H1 (cell line): ENCODE measurements around the gene ARID1B. TPM values are rescaled to one million over a fixed set of nuclear protein-coding genes. Genes with fewer than 3 reads are reported as not detected.

ENCODE experiments used
- CTCF ChIA-PET: fragments of 300-600 bp; sonication (Branson Sonifier 250); formaldehyde crosslinking; loops from one replicate; lab custom pipeline; 2021; ENCODE audit not compliant: partially characterized antibody; lab: Charles Lee
- POLR2A ChIA-PET: fragments of 300-600 bp; sonication (Branson Sonifier 250); formaldehyde crosslinking; loops from one replicate; lab custom pipeline; 2021; ENCODE audit warnings: inconsistent platforms; ENCODE audit not compliant: partially characterized antibody; lab: Charles Lee
- DNase-seq, 2 experiments: peaks; one replicate each; pipeline versions ENCODE4 v3.0.0 to v3.0.0-alpha.2; 2010 to 2022; ENCODE audit warnings: low spot score in 2 of 2, low read depth in 1 of 2, mixed read lengths in 1 of 2
- FAIRE-seq: peaks from 2 replicates; lab custom pipeline; 2011; peaks lifted over from hg19 to GRCh38; lab: Jason Lieb, UNC
- H2AFZ ChIP-seq: 2 replicates; pipeline ENCODE4 v1.8.1; 2012; ENCODE audit warnings: low read length, inconsistent platforms
- H2AK5ac ChIP-seq: 2 replicates; pipeline ENCODE4 v1.6.1; 2013; ENCODE audit warnings: low read depth, low read length
- H2BK120ac ChIP-seq: replicated peaks from 2 replicates; pipeline ENCODE3; 2013; ENCODE audit warnings: low read depth, low read length, inconsistent platforms
- H2BK12ac ChIP-seq: 2 replicates; pipeline ENCODE4 v1.6.1; 2013; ENCODE audit warnings: low read depth, low read length
- H2BK15ac ChIP-seq: 2 replicates; pipeline ENCODE4 v1.6.1; 2013; ENCODE audit warnings: low read length
- H2BK20ac ChIP-seq: 2 replicates; pipeline ENCODE4 v1.6.1; 2013; ENCODE audit warnings: low read length
- H2BK5ac ChIP-seq: 2 replicates; pipeline ENCODE4 v1.6.1; 2013; ENCODE audit warnings: low read depth, low read length
- H3K14ac ChIP-seq: 2 replicates; pipeline ENCODE4 v1.6.1; 2013; ENCODE audit warnings: inconsistent platforms; ENCODE audit not compliant: insufficient read length
- H3K18ac ChIP-seq: 2 replicates; pipeline ENCODE4 v1.6.1; 2013; ENCODE audit warnings: low read length; ENCODE audit errors: extremely low read depth
- H3K23ac ChIP-seq: 2 replicates; pipeline ENCODE4 v1.6.1; 2013; ENCODE audit warnings: inconsistent platforms; ENCODE audit not compliant: insufficient read length
- H3K23me2 ChIP-seq: 2 replicates; pipeline ENCODE4 v1.6.1; 2013; ENCODE audit warnings: low read depth, low read length
- H3K27ac ChIP-seq: 2 replicates; pipeline ENCODE4 v1.6.1; 2011; ENCODE audit warnings: low read depth, low read length, inconsistent platforms
- H3K27me3 ChIP-seq, 4 experiments: replicated peaks in 1 of 4; 1 replicate in 1 of 4; 2 replicates in 3 of 4; pipeline versions ENCODE4 v1.6.1 to v1.8.1; 2011 to 2013; ENCODE audit warnings: low read length in 3 of 4, mild to moderate bottlenecking in 3 of 4, inconsistent platforms in 2 of 4, mixed read lengths in 2 of 4, moderate library complexity in 1 of 4; ENCODE audit not compliant: control insufficient read depth in 3 of 4, insufficient read depth in 3 of 4; ENCODE audit errors: extremely low read depth in 1 of 4
- H3K36me3 ChIP-seq, 4 experiments: 2 replicates each; pipeline versions ENCODE4 v1.6.1 to v1.8.1; 2011 to 2013; ENCODE audit warnings: mild to moderate bottlenecking in 4 of 4, low read length in 3 of 4, moderate library complexity in 2 of 4, control low read depth in 1 of 4, inconsistent platforms in 1 of 4; ENCODE audit not compliant: insufficient read depth in 4 of 4, control insufficient read depth in 2 of 4
- H3K4ac ChIP-seq: replicated peaks from 2 replicates; pipeline ENCODE3; 2013; ENCODE audit warnings: low read length, low read depth, mixed read lengths, inconsistent platforms; ENCODE audit not compliant: insufficient read length
- H3K4me1 ChIP-seq, 4 experiments: replicated peaks in 1 of 4; 1 replicate in 1 of 4; 2 replicates in 3 of 4; pipeline versions ENCODE4 v1.6.1 to v1.8.1; 2011 to 2013; ENCODE audit warnings: low read length in 3 of 4, inconsistent platforms in 2 of 4, mixed read lengths in 1 of 4; ENCODE audit not compliant: insufficient read depth in 4 of 4, control insufficient read depth in 3 of 4
- H3K4me2 ChIP-seq, 2 experiments: 2 replicates each; pipeline versions ENCODE4 v1.6.1 to v1.8.1; 2011 to 2013; ENCODE audit warnings: low read depth in 2 of 2, low read length in 2 of 2, control low read depth in 1 of 2, inconsistent platforms in 1 of 2, mild to moderate bottlenecking in 1 of 2; ENCODE audit not compliant: insufficient read depth in 1 of 2
- H3K4me3 ChIP-seq, 4 experiments: fragments of 200-600, 300-600 bp in 1 of 4; sonication (generic), shearing (Covaris generic), sonication (Bioruptor Twin) in 1 of 4; 2 replicates each; pipeline versions ENCODE4 v1.5.1 to v1.8.1; 2011 to 2016; ENCODE audit warnings: low read length in 4 of 4, low read depth in 3 of 4, control low read depth in 2 of 4, inconsistent platforms in 2 of 4, mild to moderate bottlenecking in 2 of 4, mixed read lengths in 1 of 4, moderate library complexity in 1 of 4; ENCODE audit not compliant: insufficient read depth in 2 of 4; ENCODE audit errors: extremely low read depth in 1 of 4
- H3K56ac ChIP-seq: replicated peaks from 2 replicates; pipeline ENCODE3; 2013; ENCODE audit warnings: low read depth, mild to moderate bottlenecking, mixed read lengths, low read length, inconsistent platforms; ENCODE audit not compliant: insufficient read length
- H3K79me1 ChIP-seq: 2 replicates; pipeline ENCODE4 v1.6.1; 2013; ENCODE audit warnings: low read depth, low read length, control low read depth
- H3K79me2 ChIP-seq, 2 experiments: 2 replicates each; pipeline versions ENCODE4 v1.6.1 to v1.8.1; 2012 to 2013; ENCODE audit warnings: low read length in 2 of 2, mild to moderate bottlenecking in 2 of 2, inconsistent platforms in 1 of 2; ENCODE audit not compliant: insufficient read depth in 2 of 2, control insufficient read depth in 1 of 2
- H3K9ac ChIP-seq, 4 experiments: replicated peaks in 1 of 4; 1 replicate in 1 of 4; 2 replicates in 3 of 4; pipeline versions ENCODE4 v1.6.1 to v1.8.1; 2011 to 2013; ENCODE audit warnings: low read depth in 3 of 4, low read length in 3 of 4, control low read depth in 2 of 4, mild to moderate bottlenecking in 2 of 4, moderate library complexity in 2 of 4, inconsistent platforms in 1 of 4; ENCODE audit errors: extremely low read depth in 1 of 4
- H3K9me3 ChIP-seq, 2 experiments: 2 replicates each; pipeline versions ENCODE4 v1.6.1 to v1.8.1; 2012 to 2013; ENCODE audit warnings: mild to moderate bottlenecking in 2 of 2, moderate library complexity in 2 of 2, control low read depth in 1 of 2, inconsistent platforms in 1 of 2, low read depth in 1 of 2, low read length in 1 of 2, mixed read lengths in 1 of 2; ENCODE audit not compliant: insufficient read depth in 2 of 2
- H4K20me1 ChIP-seq, 2 experiments: replicated peaks in 1 of 2; 2 replicates each; pipeline versions ENCODE3 to v1.8.1; 2011 to 2013; ENCODE audit warnings: inconsistent platforms in 2 of 2, low read length in 2 of 2, mild to moderate bottlenecking in 1 of 2; ENCODE audit not compliant: insufficient read depth in 2 of 2, control insufficient read depth in 1 of 2
- H4K5ac ChIP-seq: 2 replicates; pipeline ENCODE4 v1.6.1; 2013; ENCODE audit warnings: low read length, low read depth, mixed read lengths, inconsistent platforms; ENCODE audit not compliant: insufficient read length
- H4K8ac ChIP-seq: 2 replicates; pipeline ENCODE4 v1.8.0; 2013; ENCODE audit warnings: mild to moderate bottlenecking, moderate library complexity, low read length, inconsistent platforms; ENCODE audit not compliant: insufficient read depth; ENCODE audit errors: extremely low read depth
- H4K91ac ChIP-seq: replicated peaks from 2 replicates; pipeline ENCODE3; 2013; ENCODE audit warnings: low read length, mixed read lengths, inconsistent platforms; ENCODE audit not compliant: insufficient read length
- EZH2 ChIP-seq: fragments of 200-600 bp; sonication (generic); IDR thresholded peaks from 2 replicates; pipeline ENCODE4 v1.7.1; 2012; ENCODE audit warnings: low read depth, mild to moderate bottlenecking, moderate library complexity, low read length, inconsistent platforms; ENCODE audit not compliant: severe bottlenecking
- NRF1 ChIP-seq: IDR thresholded peaks from 2 replicates; pipeline ENCODE4 v1.6.1; 2011; ENCODE audit warnings: mild to moderate bottlenecking, low read depth, low read length, improper control_type of control experiment
- TCF12 ChIP-seq: IDR thresholded peaks from 2 replicates; pipeline ENCODE4 v1.6.1; 2011; ENCODE audit warnings: low read depth, mild to moderate bottlenecking, low read length
- WGBS, 2 experiments: shearing (Covaris generic) in 1 of 2; methylation state at CpG; one replicate each; pipeline versions ENCODE4 v1.1.6 to v1.1.7; 2013 to 2015; ENCODE audit warnings: low lambda C conversion rate in 2 of 2, mixed read lengths in 2 of 2, inconsistent platforms in 1 of 2, low coverage in 1 of 2, missing lambda C conversion rate in 1 of 2; ENCODE audit not compliant: insufficient replicate concordance in 2 of 2, insufficient coverage in 1 of 2, insufficient read length in 1 of 2; ENCODE audit errors: extremely low coverage in 1 of 2, missing lambda C conversion rate in 1 of 2; 5-methylcytosine and 5-hydroxymethylcytosine counted together
- polyA plus RNA-seq, 7 experiments: library from polyadenylated mRNA; depleted of rRNA in 3 of 7; stranded (reverse) in 5 of 7; unstranded in 2 of 7; fragments of >200 nt in 5 of 7; fragments of 200-250 nt in 2 of 7; gene quantifications; 1 replicate in 5 of 7; 2 replicates in 1 of 7; 4 replicates in 1 of 7; pipeline versions ENCODE4 v1.2.1 to v1.2.3, GENCODE V29; 2011 to 2013; ENCODE audit warnings: missing spikeins in 2 of 7, mixed read lengths in 2 of 7
- total RNA-seq: library from RNA; stranded (reverse); fragmentation: NEBNext Ultra II Directional; extraction: Animal tissue kit (Norgen Biotek cat#: 25700); gene quantifications from 2 replicates; pipeline ENCODE4 v1.2.1, GENCODE V29; 2021

The ARID1B gene
- total and polyA plus RNA-seq, 2 of the 8 experiments (the other 6 are each of a cell fraction or from before 2014, with no cell fraction given) = 24.3 to 70.3 TPM

GRCh38 chr6:156832669-156833068 lies 55.5 kb downstream of the ARID1B start:
- Histone ChIP-seq H3K14ac (no peak overlapping the region), H3K27me3 (no peaks in the 10 kb centered on the region), H2BK120ac (no peak overlapping the region), H3K79me1 (peaks cover 10% of the 10 kb centered on the region; the same call in 1 of the 2 replicates), H3K4ac (no peak overlapping the region), H3K36me3 (peaks cover 0 to 27% (median 0%) of the 10 kb centered on the region in 4 experiments; a peak in 2 of 8 replicates), H2BK15ac (no peak overlapping the region), H2BK5ac (no peak overlapping the region), H4K8ac (no peak overlapping the region), H2BK12ac (no peak overlapping the region), H3K9ac (no peak overlapping the region), H2AK5ac (no peak overlapping the region), H4K20me1 (peaks cover 8% of the 10 kb centered on the region in 2 experiments), H3K79me2 (peaks cover 0 to 93% of the 10 kb centered on the region in 2 experiments; a peak in 3 of 4 replicates), H3K4me1 (peaks cover 0 to 16% (median 5%) of the 10 kb centered on the region in 4 experiments; a peak in 3 of 7 replicates), H3K23me2 (no peaks in the 10 kb centered on the region), H3K27ac (no peak overlapping the region), H2BK20ac (no peak overlapping the region), H4K5ac (no peak overlapping the region), H4K91ac (no peak overlapping the region), H3K4me2 (no peak overlapping the region), H3K4me3 (no peak overlapping the region), H2AFZ (no peak overlapping the region), H3K9me3 (no peaks in the 10 kb centered on the region), H3K56ac (no peak overlapping the region), H3K18ac (no peak overlapping the region), H3K23ac (no peak overlapping the region)
- POLR2A ChIA-PET = no interaction called here
- CTCF ChIA-PET = interaction anchor here (0.6 to 1.3 kb wide), 2 partner anchors 230 to 1550 kb away, joined by 3 read pairs; no protein-coding TSS in a partner anchor
- DNase-seq (no peak), FAIRE-seq (no peak)
- WGBS, 2 experiments = 86% methylated on average over 3 of the region's 3 CpGs; no CpG with 5 or more reads in 1 of the 2 experiments
- TF ChIP-seq TCF12 (no peak), EZH2 (no peak), NRF1 (no peak)
